H9 (cell line): ENCODE measurements around the gene DDX39A. TPM values are rescaled to one million over a fixed set of nuclear protein-coding genes. Genes with fewer than 3 reads are reported as not detected.

ENCODE experiments used
- DNase-seq: peaks from one replicate; pipeline ENCODE4 v3.0.0-alpha.2; 2017
- H2AFZ ChIP-seq: one replicate; pipeline ENCODE4 v1.6.1; 2013; ENCODE audit warnings: mild to moderate bottlenecking, low read length, control low read depth, moderate library complexity
- H2AK5ac ChIP-seq: 2 replicates; pipeline ENCODE4 v1.6.1; 2013; ENCODE audit warnings: low read length, control low read depth, mixed read lengths; ENCODE audit not compliant: insufficient read length
- H2BK120ac ChIP-seq: one replicate; pipeline ENCODE4 v1.6.1; 2013; ENCODE audit warnings: low read depth, mild to moderate bottlenecking, low read length, control low read depth, inconsistent platforms; ENCODE audit not compliant: poor library complexity, severe bottlenecking
- H2BK12ac ChIP-seq: 2 replicates; pipeline ENCODE4 v1.6.1; 2013; ENCODE audit warnings: low read length, control low read depth, mixed read lengths, low read depth; ENCODE audit not compliant: insufficient read length
- H2BK15ac ChIP-seq: 2 replicates; pipeline ENCODE4 v1.6.1; 2013; ENCODE audit warnings: low read depth, low read length, control low read depth
- H2BK20ac ChIP-seq: one replicate; pipeline ENCODE4 v1.6.1; 2013; ENCODE audit warnings: low read depth, mild to moderate bottlenecking, low read length, control low read depth, inconsistent platforms; ENCODE audit not compliant: poor library complexity, severe bottlenecking
- H2BK5ac ChIP-seq: 2 replicates; pipeline ENCODE4 v1.6.1; 2013; ENCODE audit warnings: low read length, control low read depth, mixed read lengths; ENCODE audit not compliant: insufficient read length
- H3K14ac ChIP-seq: 2 replicates; pipeline ENCODE4 v1.6.1; 2013; ENCODE audit warnings: low read length, control low read depth; ENCODE audit not compliant: insufficient read depth
- H3K18ac ChIP-seq: 2 replicates; pipeline ENCODE4 v1.6.1; 2013; ENCODE audit warnings: low read depth, mild to moderate bottlenecking, mixed read lengths, low read length, control low read depth; ENCODE audit not compliant: insufficient read length
- H3K23ac ChIP-seq: 2 replicates; pipeline ENCODE4 v1.6.1; 2013; ENCODE audit warnings: low read length, control low read depth, mixed read lengths, low read depth; ENCODE audit not compliant: insufficient read length
- H3K23me2 ChIP-seq: 2 replicates; pipeline ENCODE4 v1.6.1; 2013; ENCODE audit warnings: low read depth, mild to moderate bottlenecking, mixed read lengths, low read length, control low read depth; ENCODE audit not compliant: insufficient read length, poor library complexity, severe bottlenecking
- H3K27ac ChIP-seq: 2 replicates; pipeline ENCODE4 v1.5.1; 2013; ENCODE audit warnings: low read length, control low read depth, mixed read lengths, low read depth; ENCODE audit not compliant: insufficient read length
- H3K27me3 ChIP-seq: 2 replicates; pipeline ENCODE4 v1.6.1; 2013; ENCODE audit warnings: low read length, control low read depth, inconsistent platforms; ENCODE audit not compliant: insufficient read depth
- H3K4ac ChIP-seq: 2 replicates; pipeline ENCODE4 v1.6.1; 2013; ENCODE audit warnings: low read depth, mild to moderate bottlenecking, control low read depth, inconsistent platforms, low read length, moderate library complexity
- H3K4me1 ChIP-seq: 2 replicates; pipeline ENCODE4 v1.6.1; 2013; ENCODE audit warnings: low read length, control low read depth, inconsistent platforms; ENCODE audit not compliant: insufficient read depth
- H3K4me2 ChIP-seq: 2 replicates; pipeline ENCODE4 v1.6.1; 2013; ENCODE audit warnings: low read length, control low read depth, mixed read lengths; ENCODE audit not compliant: insufficient read length, insufficient read depth
- H3K56ac ChIP-seq: 2 replicates; pipeline ENCODE4 v1.6.1; 2013; ENCODE audit warnings: low read depth, mild to moderate bottlenecking, mixed read lengths, low read length, control low read depth; ENCODE audit not compliant: insufficient read length
- H3K79me1 ChIP-seq: 2 replicates; pipeline ENCODE4 v1.6.1; 2013; ENCODE audit warnings: low read depth, mild to moderate bottlenecking, moderate library complexity, low read length, control low read depth, inconsistent platforms; ENCODE audit not compliant: insufficient read depth, poor library complexity, severe bottlenecking
- H3K79me2 ChIP-seq: 2 replicates; pipeline ENCODE4 v1.6.1; 2013; ENCODE audit warnings: low read length, control low read depth, inconsistent platforms; ENCODE audit not compliant: insufficient read depth
- H3K9ac ChIP-seq: 2 replicates; pipeline ENCODE4 v1.6.1; 2013; ENCODE audit warnings: low read length, control low read depth, mixed read lengths; ENCODE audit not compliant: insufficient read length; ENCODE audit errors: extremely low read depth
- H3K9me3 ChIP-seq: one replicate; pipeline ENCODE4 v1.6.1; 2013; ENCODE audit warnings: low read depth, low read length, inconsistent platforms; ENCODE audit not compliant: control insufficient read depth
- H3T11ph ChIP-seq: one replicate; pipeline ENCODE4 v1.6.1; 2013; ENCODE audit warnings: mild to moderate bottlenecking, low read length, control low read depth, inconsistent platforms
- H4K20me1 ChIP-seq: one replicate; pipeline ENCODE4 v1.6.1; 2013; ENCODE audit not compliant: control insufficient read depth, insufficient read length, insufficient read depth
- H4K5ac ChIP-seq: 2 replicates; pipeline ENCODE4 v1.6.1; 2013; ENCODE audit warnings: low read depth, mild to moderate bottlenecking, mixed read lengths, low read length, control low read depth; ENCODE audit not compliant: insufficient read length
- H4K8ac ChIP-seq: replicated peaks from 2 replicates; pipeline ENCODE4 v1.6.1; 2013; ENCODE audit warnings: low read length, control low read depth, mixed read lengths, low read depth; ENCODE audit not compliant: insufficient read length
- H4K91ac ChIP-seq: 2 replicates; pipeline ENCODE4 v1.6.1; 2013; ENCODE audit warnings: low read depth, mild to moderate bottlenecking, moderate library complexity, mixed read lengths, low read length, control low read depth; ENCODE audit not compliant: insufficient read length
- H3K27ac Mint-ChIP-seq, 3 experiments: 2 replicates in 2 of 3; 3 replicates in 1 of 3; pipeline ENCODE4 v1.8.0; 2020 to 2021; ENCODE audit warnings: mixed read lengths in 3 of 3, mild to moderate bottlenecking in 1 of 3, moderate library complexity in 1 of 3
- H3K27me3 Mint-ChIP-seq: 2 replicates; pipeline ENCODE4 v1.8.0; 2021; ENCODE audit warnings: low read depth, mild to moderate bottlenecking, moderate library complexity, mixed read lengths
- H3K36me3 Mint-ChIP-seq, 3 experiments: 2 replicates in 2 of 3; 3 replicates in 1 of 3; pipeline ENCODE4 v1.8.0; 2020 to 2021; ENCODE audit warnings: low read depth in 3 of 3, mixed read lengths in 3 of 3; ENCODE audit not compliant: insufficient read depth in 1 of 3
- H3K4me1 Mint-ChIP-seq, 2 experiments: 2 replicates each; pipeline ENCODE4 v1.8.0; 2020; ENCODE audit warnings: mixed read lengths in 2 of 2
- H3K4me3 Mint-ChIP-seq, 2 experiments: 2 replicates in 1 of 2; 3 replicates in 1 of 2; pipeline ENCODE4 v1.8.0; 2020 to 2021; ENCODE audit warnings: mild to moderate bottlenecking in 2 of 2, mixed read lengths in 2 of 2, moderate library complexity in 1 of 2
- H3K9me3 Mint-ChIP-seq, 2 experiments: 2 replicates in 1 of 2; 3 replicates in 1 of 2; pipeline ENCODE4 v1.8.0; 2020; ENCODE audit warnings: mild to moderate bottlenecking in 2 of 2, mixed read lengths in 2 of 2, moderate library complexity in 1 of 2
- CTCF ChIP-seq: fragments of 200-600 bp; sonication (generic); conservative IDR thresholded peaks from 3 replicates; pipeline ENCODE4 v1.8.0; 2021; ENCODE audit warnings: antibody characterized with exemption, mild to moderate bottlenecking
- whole genome bisulfite sequencing: extraction: QIAGEN DNeasy Blood & Tissue Kit; methylation state at CpG from one replicate; pipeline ENCODE4 v1.1.7; 2013; ENCODE audit warnings: missing lambda C conversion rate, low lambda C conversion rate, mixed read lengths; ENCODE audit not compliant: insufficient read length; ENCODE audit errors: extremely low coverage; 5-methylcytosine and 5-hydroxymethylcytosine counted together
- total RNA-seq: library from RNA; stranded (reverse); gene quantifications from 2 replicates; pipeline ENCODE4 v1.2.1, GENCODE V29; 2021

The DDX39A gene
- total RNA-seq, 1 experiment from 2014 or later: 137 TPM

DNA sequence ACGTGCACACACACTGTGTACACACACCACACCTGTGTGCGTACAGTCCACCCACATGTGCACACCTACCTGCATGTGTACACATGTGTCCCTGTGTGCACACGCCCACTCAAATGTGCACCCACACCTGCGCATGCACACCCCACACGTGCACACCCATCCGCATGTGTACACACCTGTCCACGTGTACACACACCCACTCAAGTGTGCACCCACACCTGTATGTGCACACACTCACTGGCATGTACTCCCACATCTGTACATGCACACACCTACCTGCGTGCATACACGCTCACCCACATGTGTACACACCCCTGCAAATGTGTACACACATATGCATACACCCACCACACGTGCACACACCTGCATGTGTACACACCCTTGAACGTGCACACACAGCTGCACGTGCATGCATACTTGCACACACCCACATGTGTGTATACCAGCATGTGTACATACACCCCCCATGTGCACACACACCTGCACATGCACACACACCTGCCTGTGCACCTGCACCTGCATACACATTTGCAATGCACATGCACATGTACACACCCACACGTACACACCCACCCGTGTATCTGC lies 24.6 kb upstream of the DDX39A start:
- H3K23ac ChIP-seq: no peak overlapping the region
- H4K20me1 ChIP-seq: peaks cover 3% of the 10 kb centered on the region
- H3K9me3 ChIP-seq: no peaks in the 10 kb centered on the region
- no peak overlapping the region for H3K18ac ChIP-seq
- no peak overlapping the region for H3K56ac ChIP-seq
- peaks cover 3% of the 10 kb centered on the region; the same call in 1 of the 2 replicates for H3K79me2 ChIP-seq
- H3T11ph ChIP-seq: no peak overlapping the region
- no peak overlapping the region for H3K4me3 Mint-ChIP-seq
- no peak overlapping the region for H3K27ac ChIP-seq
- H3K9me3 Mint-ChIP-seq: no peaks in the 10 kb centered on the region
- H2BK5ac ChIP-seq: no peak overlapping the region
- H2AFZ ChIP-seq: no peak overlapping the region
- no peak overlapping the region for H3K14ac ChIP-seq
- H2AK5ac ChIP-seq: no peak overlapping the region
- H3K4me2 ChIP-seq: no peak overlapping the region
- no peaks in the 10 kb centered on the region for H3K4me1 ChIP-seq
- no peak overlapping the region for H4K91ac ChIP-seq
- no peak overlapping the region for H4K5ac ChIP-seq
- no peak overlapping the region for H3K27ac Mint-ChIP-seq
- H2BK12ac ChIP-seq: no peak overlapping the region
- H4K8ac ChIP-seq: no peak overlapping the region
- peaks cover 5 to 6% of the 10 kb centered on the region in 2 experiments for H3K4me1 Mint-ChIP-seq
- H3K23me2 ChIP-seq: no peaks in the 10 kb centered on the region
- WGBS: no CpG with 5 or more reads among the region's 14 CpGs
- no peak overlapping the region for H2BK20ac ChIP-seq
- DNase-seq: no peak
- no peak overlapping the region for H2BK120ac ChIP-seq
- H3K79me1 ChIP-seq: no peaks in the 10 kb centered on the region
- no peak overlapping the region for H2BK15ac ChIP-seq
- H3K27me3 ChIP-seq: no peaks in the 10 kb centered on the region
- no peaks in the 10 kb centered on the region for H3K27me3 Mint-ChIP-seq
- H3K36me3 Mint-ChIP-seq: peaks cover 45 to 61% (median 56%) of the 10 kb centered on the region in 3 experiments
- no peak for TF ChIP-seq CTCF
- H3K9ac ChIP-seq: no peak overlapping the region
- no peak overlapping the region for H3K4ac ChIP-seq
